ENCODE results near the gene CTSE. TPM values are rescaled to one million over a fixed set of nuclear protein-coding genes. Genes with fewer than 3 reads are reported as not detected.

CTSE gene
- total and polyA plus RNA-seq, 2 experiments from 2014 or later: not detected

- no peak for TF ChIP-seq ZNF462 (CRISPR knock-in tag; IDR thresholded peaks at IDR 0.05)
- no peak for TF ChIP-seq EZH2phosphoT487 (IDR thresholded peaks at IDR 0.05; ENCODE audit: unreplicated experiment)
- TF ChIP-seq ZNF114 (CRISPR knock-in tag; IDR thresholded peaks at IDR 0.05): no peak
- TF ChIP-seq NANOG (IDR thresholded peaks at IDR 0.05; ENCODE audit: borderline replicate concordance): no peak
- no peak for TF ChIP-seq POLR2AphosphoS5 (IDR thresholded peaks at IDR 0.05; ENCODE audit: low read depth)
- no peak for TF ChIP-seq STAT1 (IDR thresholded peaks at IDR 0.05; ENCODE audit: unreplicated experiment)
- TF ChIP-seq, protein P1, sequence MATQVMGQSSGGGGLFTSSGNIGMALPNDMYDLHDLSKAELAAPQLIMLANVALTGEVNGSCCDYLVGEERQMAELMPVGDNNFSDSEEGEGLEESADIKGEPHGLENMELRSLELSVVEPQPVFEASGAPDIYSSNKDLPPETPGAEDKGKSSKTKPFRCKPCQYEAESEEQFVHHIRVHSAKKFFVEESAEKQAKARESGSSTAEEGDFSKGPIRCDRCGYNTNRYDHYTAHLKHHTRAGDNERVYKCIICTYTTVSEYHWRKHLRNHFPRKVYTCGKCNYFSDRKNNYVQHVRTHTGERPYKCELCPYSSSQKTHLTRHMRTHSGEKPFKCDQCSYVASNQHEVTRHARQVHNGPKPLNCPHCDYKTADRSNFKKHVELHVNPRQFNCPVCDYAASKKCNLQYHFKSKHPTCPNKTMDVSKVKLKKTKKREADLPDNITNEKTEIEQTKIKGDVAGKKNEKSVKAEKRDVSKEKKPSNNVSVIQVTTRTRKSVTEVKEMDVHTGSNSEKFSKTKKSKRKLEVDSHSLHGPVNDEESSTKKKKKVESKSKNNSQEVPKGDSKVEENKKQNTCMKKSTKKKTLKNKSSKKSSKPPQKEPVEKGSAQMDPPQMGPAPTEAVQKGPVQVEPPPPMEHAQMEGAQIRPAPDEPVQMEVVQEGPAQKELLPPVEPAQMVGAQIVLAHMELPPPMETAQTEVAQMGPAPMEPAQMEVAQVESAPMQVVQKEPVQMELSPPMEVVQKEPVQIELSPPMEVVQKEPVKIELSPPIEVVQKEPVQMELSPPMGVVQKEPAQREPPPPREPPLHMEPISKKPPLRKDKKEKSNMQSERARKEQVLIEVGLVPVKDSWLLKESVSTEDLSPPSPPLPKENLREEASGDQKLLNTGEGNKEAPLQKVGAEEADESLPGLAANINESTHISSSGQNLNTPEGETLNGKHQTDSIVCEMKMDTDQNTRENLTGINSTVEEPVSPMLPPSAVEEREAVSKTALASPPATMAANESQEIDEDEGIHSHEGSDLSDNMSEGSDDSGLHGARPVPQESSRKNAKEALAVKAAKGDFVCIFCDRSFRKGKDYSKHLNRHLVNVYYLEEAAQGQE (IDR thresholded peaks at IDR 0.05; ENCODE audit: unreplicated experiment): no peak
- TF ChIP-seq, protein P2, sequence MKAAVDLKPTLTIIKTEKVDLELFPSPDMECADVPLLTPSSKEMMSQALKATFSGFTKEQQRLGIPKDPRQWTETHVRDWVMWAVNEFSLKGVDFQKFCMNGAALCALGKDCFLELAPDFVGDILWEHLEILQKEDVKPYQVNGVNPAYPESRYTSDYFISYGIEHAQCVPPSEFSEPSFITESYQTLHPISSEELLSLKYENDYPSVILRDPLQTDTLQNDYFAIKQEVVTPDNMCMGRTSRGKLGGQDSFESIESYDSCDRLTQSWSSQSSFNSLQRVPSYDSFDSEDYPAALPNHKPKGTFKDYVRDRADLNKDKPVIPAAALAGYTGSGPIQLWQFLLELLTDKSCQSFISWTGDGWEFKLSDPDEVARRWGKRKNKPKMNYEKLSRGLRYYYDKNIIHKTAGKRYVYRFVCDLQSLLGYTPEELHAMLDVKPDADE (IDR thresholded peaks at IDR 0.05): no peak
These were observed 17.9 kb downstream of the CTSE start (continued) for GRCh38 chr1:206005778-206006180.
